Astrocyte of the spinal cord (primary cell): Measurements from ENCODE around the gene HTR6.
A peak's percentile ranks its signal among the peaks of the same experiment; 100 is the strongest.

ENCODE experiments used
- DNase-seq: peaks from one replicate; pipeline ENCODE4 v3.0.0; 2011; ENCODE audit warnings: low read depth, low spot score
- H3K4me3 ChIP-seq: 2 replicates; pipeline ENCODE4 v1.5.1; 2011; ENCODE audit warnings: low read depth, mild to moderate bottlenecking, low read length, moderate library complexity
- in situ Hi-C: cut with HindIII; loops from 2 replicates; pipeline ENCODE4 v1.10.0; 2017; ENCODE audit warnings: low sequenced_read_pairs
- TF ChIP-seq, protein P1 (sequence below): IDR thresholded peaks from 2 replicates; pipeline ENCODE4 v1.5.1; 2012; ENCODE audit warnings: low read depth, mild to moderate bottlenecking, low read length, inconsistent platforms

The HTR6 gene

DNA sequence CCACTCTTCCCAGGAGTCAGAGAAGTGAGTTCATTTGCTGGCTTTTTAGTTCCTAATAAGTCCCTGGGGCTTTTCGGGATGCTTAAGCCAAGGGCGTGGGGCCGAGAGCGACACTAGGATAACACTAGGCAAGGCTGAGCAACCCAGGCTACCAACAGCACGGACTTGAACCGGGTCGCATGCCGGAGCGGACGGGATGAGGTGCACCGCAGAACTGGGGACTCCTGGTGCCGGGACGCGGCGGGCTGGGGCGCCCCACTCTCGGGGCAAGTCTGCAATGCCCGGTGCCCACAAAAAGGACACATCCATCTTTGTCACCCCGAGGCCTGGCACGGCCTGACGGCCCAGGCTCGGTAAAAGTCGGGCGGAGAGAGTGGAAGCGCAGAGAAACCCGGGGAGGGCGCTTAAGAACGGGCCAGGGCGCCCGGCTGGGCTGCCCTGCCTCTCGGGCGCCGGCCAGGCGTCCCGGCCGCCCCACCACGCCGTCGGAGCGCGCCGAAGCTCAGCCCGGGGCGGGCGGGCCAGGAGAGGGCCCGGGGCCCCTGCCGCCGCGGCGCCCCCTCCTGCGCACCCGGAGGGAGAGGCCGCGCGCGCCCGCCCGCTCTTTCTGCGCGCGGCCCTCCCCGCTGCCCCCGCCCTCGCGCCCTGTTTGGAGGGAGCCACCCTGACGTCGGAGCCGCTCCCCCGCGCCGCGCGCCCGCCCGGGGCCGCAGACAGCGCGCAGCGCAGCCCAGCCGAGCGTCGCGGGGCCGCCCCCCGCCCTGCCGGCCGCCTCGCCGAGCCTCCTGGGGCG, 20.9 kb upstream of the HTR6 start, which contains the start of gene NBL1:
TSS of gene NBL1 (plus strand) at position 710 of the 793 bp plus-strand sequence. CDS start 10,720 bp downstream, outside the sequence.
- DNase-seq, result peak; percentile 74
- in situ Hi-C loops, result loop anchor here (25.0 kb wide), 2 partner anchors 206 to 306 kb away; no protein-coding TSS in a partner anchor
- peak within 1 kb of the TSS; percentile 65 for H3K4me3 ChIP-seq
- TF ChIP-seq, protein P1, sequence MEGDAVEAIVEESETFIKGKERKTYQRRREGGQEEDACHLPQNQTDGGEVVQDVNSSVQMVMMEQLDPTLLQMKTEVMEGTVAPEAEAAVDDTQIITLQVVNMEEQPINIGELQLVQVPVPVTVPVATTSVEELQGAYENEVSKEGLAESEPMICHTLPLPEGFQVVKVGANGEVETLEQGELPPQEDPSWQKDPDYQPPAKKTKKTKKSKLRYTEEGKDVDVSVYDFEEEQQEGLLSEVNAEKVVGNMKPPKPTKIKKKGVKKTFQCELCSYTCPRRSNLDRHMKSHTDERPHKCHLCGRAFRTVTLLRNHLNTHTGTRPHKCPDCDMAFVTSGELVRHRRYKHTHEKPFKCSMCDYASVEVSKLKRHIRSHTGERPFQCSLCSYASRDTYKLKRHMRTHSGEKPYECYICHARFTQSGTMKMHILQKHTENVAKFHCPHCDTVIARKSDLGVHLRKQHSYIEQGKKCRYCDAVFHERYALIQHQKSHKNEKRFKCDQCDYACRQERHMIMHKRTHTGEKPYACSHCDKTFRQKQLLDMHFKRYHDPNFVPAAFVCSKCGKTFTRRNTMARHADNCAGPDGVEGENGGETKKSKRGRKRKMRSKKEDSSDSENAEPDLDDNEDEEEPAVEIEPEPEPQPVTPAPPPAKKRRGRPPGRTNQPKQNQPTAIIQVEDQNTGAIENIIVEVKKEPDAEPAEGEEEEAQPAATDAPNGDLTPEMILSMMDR, result no peak

DNA sequence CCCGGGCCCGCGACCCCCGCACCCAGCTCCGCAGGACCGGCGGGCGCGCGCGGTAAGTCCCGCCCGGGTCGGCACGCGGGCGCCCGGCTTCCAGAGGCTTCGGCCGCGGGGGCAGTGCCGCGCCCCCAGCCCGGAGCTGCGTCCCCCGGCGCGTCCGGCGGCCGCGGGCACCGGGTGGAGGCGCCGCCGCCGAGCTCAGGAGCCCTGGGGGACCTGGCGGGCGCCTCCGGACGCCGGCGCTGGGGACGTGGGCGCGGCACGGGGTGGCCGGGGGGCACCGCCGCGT, 20.3 kb upstream of the HTR6 start:
- TF ChIP-seq, protein P1, result no peak
- no peak for DNase-seq
- H3K4me3 ChIP-seq, result peak overlapping the region; percentile 65
- in situ Hi-C loops, result loop anchor here (25.0 kb wide), 2 partner anchors 207 to 307 kb away; no protein-coding TSS in a partner anchor

DNA sequence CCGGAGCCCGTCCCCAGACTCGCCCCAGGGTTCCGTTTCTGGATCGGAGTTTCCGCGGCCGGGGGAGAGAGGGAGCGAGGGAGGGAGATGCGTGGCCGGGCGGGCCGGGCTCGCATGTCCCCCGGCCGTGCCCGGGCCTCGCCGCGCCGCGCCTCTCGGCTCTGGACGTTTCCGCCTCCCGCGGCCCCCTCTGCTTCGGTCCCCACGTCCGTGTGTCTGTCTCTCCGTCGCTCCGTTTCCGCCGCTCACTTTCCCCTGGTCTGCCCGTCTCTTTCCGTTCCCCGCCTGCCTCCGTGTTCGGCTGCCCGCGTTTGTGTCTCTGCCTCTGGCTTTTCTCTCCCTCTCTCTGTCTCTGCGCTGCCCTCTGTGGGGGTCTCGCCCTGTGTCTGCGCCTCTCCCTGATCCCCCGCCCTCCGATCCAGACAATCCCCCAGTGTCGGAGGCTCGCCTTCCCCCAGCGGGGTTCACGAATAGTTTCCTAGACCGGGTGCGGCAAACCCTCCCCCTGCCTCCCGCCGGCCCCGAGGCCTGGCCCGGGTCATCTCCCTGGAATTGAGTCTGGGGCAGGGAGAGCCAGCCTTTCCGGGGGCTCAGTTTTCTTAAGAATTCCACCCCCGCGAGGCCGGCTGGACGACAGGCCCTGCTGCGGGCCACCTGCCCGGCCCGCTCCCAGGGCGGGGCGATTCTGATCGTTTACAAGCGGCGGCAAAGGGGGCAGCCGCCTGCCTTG, 19.8 kb upstream of the HTR6 start:
- peak overlapping the region; percentile 65 for H3K4me3 ChIP-seq
- in situ Hi-C loops, result loop anchor here (25.0 kb wide), 2 partner anchors 208 to 308 kb away; no protein-coding TSS in a partner anchor

DNA sequence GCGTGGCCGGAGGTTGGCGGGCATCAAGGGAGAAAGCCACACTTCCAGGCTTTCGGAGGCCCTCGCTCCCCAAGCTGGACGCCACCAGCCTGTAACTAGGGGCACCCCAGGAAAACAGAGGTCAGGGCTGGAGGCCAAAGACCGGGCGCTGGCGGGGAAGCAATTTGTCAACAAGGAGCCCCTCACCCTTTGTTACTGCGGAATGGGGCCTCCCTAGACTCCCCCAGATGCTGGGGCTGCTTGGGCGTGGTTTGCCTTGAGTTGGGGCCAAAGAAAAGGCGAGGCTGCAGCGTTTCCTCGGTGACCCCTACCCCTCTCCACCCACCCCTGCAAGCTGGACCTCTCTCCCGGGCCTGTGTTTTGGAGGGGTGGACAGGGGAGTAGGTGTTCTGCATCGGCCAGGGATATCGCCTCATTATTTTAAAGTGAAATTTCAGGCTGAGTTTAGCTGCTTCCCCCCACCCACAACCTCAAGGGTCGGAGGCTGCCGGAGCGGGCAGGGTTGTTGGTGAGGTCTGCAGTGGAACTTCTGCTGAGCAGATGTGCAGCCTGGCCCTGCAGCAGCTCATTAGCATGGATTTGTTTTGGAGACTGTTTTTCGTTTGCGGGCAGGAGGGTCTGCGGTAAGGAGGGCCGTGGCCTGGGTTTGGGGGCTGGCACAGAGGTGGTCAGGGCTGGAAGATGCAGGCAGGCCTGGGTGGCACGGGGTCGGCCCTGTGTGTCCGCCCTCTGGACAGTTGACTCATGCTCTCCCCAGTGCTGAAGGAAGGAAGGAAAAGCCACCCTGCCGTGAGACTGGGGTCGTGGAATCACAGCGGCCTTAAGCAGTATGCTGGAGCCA, 19.0 kb upstream of the HTR6 start:
- in situ Hi-C loops, result loop anchor here (25.0 kb wide), 2 partner anchors 208 to 308 kb away; no protein-coding TSS in a partner anchor
- TF ChIP-seq, protein P1, result no peak
- DNase-seq, result peak; percentile 28
- H3K4me3 ChIP-seq, result peak overlapping the region; percentile 65

More for the DNA sequence above, 19.8 kb upstream of the HTR6 start:
- DNase-seq, result no peak
- TF ChIP-seq, protein P1, result no peak

DNA sequence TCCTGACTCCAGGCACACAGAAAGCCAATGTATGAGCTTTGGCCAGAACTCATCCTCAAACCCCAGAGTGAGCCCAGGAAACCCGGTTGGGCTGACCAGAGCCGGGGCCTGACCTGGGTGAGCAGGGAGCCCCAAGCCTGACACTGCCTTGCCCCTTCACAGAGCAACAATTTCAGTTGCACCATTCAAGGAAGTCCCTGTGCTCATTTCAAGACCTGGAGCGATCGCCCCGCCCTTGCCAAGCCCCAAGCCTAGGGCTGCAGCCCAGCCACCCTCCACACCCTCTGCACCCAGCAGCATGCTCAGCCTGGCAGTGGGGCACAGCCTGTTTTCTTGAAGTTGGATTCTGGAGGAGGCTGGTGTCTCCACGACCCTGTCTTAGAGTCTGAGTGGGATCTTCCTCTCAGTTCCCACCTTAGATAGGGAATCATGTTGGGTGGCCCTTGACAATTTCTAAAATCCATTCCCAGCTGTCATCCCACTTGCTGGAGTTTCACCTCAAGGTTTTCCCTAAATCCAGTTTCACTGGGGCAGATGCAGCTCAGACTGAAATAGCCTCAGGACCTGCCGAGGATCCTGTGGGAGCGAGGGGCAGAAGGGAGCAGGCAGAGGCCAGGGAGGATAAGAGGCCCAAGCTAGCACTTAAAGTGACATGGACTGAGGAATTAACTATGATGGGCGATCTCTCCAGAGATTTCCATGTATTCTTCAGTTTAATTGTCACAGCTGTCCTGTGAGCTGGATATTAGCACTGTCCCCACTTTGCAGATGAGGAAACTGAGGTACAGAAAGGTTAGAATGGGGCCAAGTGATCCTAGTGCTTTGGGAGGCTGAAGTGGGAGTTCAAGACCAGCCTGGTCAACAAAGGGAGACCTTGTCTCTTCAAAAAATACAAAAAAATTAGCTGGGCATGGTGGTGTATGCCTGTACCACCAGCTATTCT, 18.0 kb upstream of the HTR6 start:
- H3K4me3 ChIP-seq, result peak overlapping the region; percentile 65
- no peak for DNase-seq
- TF ChIP-seq, protein P1, result no peak
- in situ Hi-C loops, result loop anchor here (25.0 kb wide), 2 partner anchors 209 to 309 kb away; no protein-coding TSS in a partner anchor
